ENCODE results near the gene RAD21L1.

Gene RAD21L1

DNA sequence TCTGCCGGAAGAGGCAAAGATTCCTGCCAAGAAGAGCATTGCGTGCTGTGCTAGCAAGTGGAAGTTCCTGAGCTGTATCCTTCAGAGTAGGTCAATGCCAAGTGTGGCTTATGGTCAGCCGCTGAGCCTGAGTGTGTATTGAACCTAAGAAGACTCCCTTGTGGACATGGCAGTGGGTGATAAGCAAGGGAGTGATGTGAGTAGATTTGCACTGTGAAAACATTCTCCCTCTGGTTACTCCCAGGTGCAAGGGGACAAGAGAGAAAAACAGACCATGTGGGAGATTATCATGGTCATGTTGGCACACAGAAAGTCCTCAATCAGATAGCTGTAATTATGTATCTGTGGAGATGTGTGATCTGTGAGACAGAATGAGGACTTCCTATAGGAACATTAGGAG lies 35.0 kb upstream of the RAD21L1 start:
- TF ChIP-seq, protein P1, sequence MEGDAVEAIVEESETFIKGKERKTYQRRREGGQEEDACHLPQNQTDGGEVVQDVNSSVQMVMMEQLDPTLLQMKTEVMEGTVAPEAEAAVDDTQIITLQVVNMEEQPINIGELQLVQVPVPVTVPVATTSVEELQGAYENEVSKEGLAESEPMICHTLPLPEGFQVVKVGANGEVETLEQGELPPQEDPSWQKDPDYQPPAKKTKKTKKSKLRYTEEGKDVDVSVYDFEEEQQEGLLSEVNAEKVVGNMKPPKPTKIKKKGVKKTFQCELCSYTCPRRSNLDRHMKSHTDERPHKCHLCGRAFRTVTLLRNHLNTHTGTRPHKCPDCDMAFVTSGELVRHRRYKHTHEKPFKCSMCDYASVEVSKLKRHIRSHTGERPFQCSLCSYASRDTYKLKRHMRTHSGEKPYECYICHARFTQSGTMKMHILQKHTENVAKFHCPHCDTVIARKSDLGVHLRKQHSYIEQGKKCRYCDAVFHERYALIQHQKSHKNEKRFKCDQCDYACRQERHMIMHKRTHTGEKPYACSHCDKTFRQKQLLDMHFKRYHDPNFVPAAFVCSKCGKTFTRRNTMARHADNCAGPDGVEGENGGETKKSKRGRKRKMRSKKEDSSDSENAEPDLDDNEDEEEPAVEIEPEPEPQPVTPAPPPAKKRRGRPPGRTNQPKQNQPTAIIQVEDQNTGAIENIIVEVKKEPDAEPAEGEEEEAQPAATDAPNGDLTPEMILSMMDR (IDR thresholded peaks at IDR 0.05) = no peak
- intact Hi-C loops (cut with DNase I; ENCODE audit: low total_unique reads) = no loop called here
- Histone ChIP-seq H3K36me3 (no peaks in the 10 kb centered on the region), H3K27me3 (peaks cover 0 to 3% of the 10 kb centered on the region in 2 donors), H3K9me3 (no peaks in the 10 kb centered on the region), H3K4me1 (peaks cover 0 to 2% (median under 1%) of the 10 kb centered on the region in 4 donors), H3K4me3 (no peak overlapping the region), H3K27ac (no peak overlapping the region)
- DNase-seq = no peak

DNA sequence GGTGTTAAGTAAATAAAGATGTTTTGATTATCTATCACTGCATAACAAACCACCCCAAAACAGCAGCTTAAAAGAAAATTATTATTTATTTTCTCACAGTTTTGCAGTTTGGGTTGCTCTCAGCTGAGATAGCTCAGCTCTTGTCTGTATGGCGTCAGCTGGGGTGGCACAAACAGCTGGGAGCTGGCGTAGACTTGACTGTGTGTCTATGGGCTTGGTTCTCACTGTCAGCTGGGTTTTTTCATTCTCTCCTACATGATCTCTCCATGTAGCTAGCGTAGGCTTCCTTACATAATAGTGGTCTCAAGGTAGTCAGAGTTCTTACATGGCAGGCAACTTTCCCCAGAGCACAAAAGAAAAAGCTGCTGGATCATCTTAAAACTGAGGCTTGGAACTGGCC lies 34.5 kb upstream of the RAD21L1 start:
- no peak for DNase-seq
- Histone ChIP-seq H3K27ac (no peak overlapping the region), H3K27me3 (no peaks in the 10 kb centered on the region), H3K4me3 (no peak overlapping the region), H3K36me3 (no peaks in the 10 kb centered on the region), H3K9me3 (no peaks in the 10 kb centered on the region), H3K4me1 (no peaks in the 10 kb centered on the region)
- intact Hi-C loops (cut with DNase I; ENCODE audit: low total_unique reads) = no loop called here
- TF ChIP-seq, protein P1 (IDR thresholded peaks at IDR 0.05) = no peak

DNA sequence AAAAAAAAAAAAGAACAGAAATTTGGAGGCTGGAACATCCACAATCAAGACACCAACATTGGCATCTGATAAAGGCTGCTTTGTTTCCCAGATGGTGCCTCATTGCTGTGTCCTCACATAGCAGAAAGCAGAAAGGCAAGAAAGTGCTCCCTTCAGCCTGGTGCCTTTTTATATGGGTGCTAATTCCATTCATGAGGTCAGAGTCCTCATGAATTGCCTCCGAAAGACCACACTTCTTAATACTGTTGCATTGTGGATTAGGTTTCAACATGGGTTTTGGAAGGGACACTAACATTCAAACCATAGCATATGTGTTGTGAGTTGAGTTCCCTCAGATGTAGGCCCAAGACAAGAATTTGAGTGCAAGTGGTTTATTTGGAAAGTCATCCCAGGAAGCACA lies 30.6 kb upstream of the RAD21L1 start:
- no peak overlapping the region for H3K27ac ChIP-seq
- no peaks in the 10 kb centered on the region for H3K27me3 ChIP-seq
- TF ChIP-seq, protein P1 (IDR thresholded peaks at IDR 0.05) = no peak
- intact Hi-C loops (cut with DNase I; ENCODE audit: low total_unique reads) = no loop called here
- no peaks in the 10 kb centered on the region for H3K36me3 ChIP-seq
- H3K4me3 ChIP-seq = no peak overlapping the region
- DNase-seq = no peak
- H3K9me3 ChIP-seq = no peaks in the 10 kb centered on the region
- H3K4me1 ChIP-seq = no peaks in the 10 kb centered on the region

DNA sequence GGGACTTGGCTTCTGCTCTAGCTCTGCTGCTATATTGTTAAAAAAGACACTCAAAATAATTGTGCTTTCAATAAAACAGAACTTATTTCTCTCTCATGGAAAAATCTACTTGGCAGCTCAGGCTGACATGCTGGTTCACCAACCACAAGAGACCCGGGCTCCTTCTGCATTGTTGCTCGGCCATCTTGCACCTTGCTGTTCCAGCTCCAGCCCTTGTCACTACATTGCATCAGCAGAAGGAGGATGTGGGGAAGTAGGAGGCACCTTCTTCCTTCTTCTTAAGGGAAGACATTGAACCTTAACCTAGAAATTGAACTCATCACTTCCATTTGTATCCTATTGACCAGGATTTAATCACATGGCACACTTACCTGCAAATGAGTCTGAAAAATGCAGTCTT lies 29.2 kb upstream of the RAD21L1 start:
- Histone ChIP-seq H3K4me3 (no peak overlapping the region), H3K9me3 (no peaks in the 10 kb centered on the region), H3K36me3 (no peaks in the 10 kb centered on the region), H3K4me1 (no peaks in the 10 kb centered on the region), H3K27ac (no peak overlapping the region), H3K27me3 (no peaks in the 10 kb centered on the region)
- no peak for DNase-seq
- TF ChIP-seq, protein P1 (IDR thresholded peaks at IDR 0.05) = no peak
- intact Hi-C loops (cut with DNase I; ENCODE audit: low total_unique reads) = no loop called here

DNA sequence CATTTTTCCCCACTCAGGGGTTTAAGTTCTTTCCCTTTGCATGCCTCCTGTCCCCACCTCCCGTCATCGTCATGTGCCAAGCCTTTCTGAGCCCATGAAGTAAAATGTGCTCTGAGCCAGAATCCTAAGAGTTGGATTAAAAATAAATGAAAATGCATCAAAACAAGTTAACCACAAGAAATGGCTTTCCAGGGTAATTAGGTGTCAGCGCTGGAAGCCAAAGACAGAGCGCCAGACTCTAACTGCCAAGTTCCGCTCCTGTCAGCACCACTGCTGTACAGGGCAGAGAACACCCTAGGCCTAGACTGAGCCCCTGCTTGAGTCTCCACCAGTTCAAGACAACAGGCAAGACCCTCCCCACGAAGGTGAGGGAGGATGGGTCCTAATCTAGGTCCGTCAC lies 28.0 kb upstream of the RAD21L1 start:
- Histone ChIP-seq H3K36me3 (no peaks in the 10 kb centered on the region), H3K4me3 (no peak overlapping the region), H3K27ac (no peak overlapping the region), H3K9me3 (no peaks in the 10 kb centered on the region), H3K4me1 (no peaks in the 10 kb centered on the region), H3K27me3 (no peaks in the 10 kb centered on the region)
- TF ChIP-seq, protein P1 (IDR thresholded peaks at IDR 0.05) = no peak
- intact Hi-C loops (cut with DNase I; ENCODE audit: low total_unique reads) = no loop called here
- no peak for DNase-seq

DNA sequence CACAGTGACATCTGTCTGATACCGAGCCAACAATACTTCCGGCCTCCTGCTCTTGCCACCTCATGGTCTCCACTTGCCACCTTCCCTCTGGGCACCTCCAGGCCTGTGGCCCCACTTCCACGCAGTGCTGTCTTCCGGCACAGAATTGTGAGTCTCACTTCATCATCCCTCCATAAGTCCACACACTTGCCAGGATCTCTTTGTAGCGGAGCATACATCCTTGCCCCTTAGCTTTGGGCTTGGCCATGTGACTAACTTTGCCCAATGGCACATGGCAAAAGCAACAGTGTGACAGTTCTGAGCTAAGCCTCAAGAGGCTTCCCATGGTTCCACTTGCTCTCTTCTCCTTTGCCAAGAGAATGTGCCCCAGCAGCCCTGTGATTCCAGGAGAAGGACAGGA lies 27.1 kb upstream of the RAD21L1 start:
- Histone ChIP-seq H3K27me3 (peaks cover 0 to under 1% of the 10 kb centered on the region in 2 donors), H3K4me1 (no peaks in the 10 kb centered on the region), H3K9me3 (no peaks in the 10 kb centered on the region), H3K36me3 (no peaks in the 10 kb centered on the region), H3K4me3 (no peak overlapping the region), H3K27ac (no peak overlapping the region)
- TF ChIP-seq, protein P1 (IDR thresholded peaks at IDR 0.05) = no peak
- intact Hi-C loops (cut with DNase I; ENCODE audit: low total_unique reads) = no loop called here
- no peak for DNase-seq

Data from tibial artery (tissue), 4 donors.